CD4-positive, alpha-beta T cell (primary cell): Measurements from ENCODE around the gene LEO1. TPM values are rescaled to one million over a fixed set of nuclear protein-coding genes. Genes with fewer than 3 reads are reported as not detected.

Experiments used
- ATAC-seq: fragments of 200-7000 bp; cut with Tn5 transposase; one replicate; pipeline ENCODE4 v1.10.0; 2022; ENCODE audit warnings: mild to moderate bottlenecking; ENCODE audit not compliant: poor library complexity
- CTCF ChIA-PET: fragments of 350-600 bp; sonication (Branson Sonifier 250); formaldehyde crosslinking; loops from one replicate; lab custom pipeline; 2021; ENCODE audit warnings: antibody characterized with exemption, inconsistent platforms; lab: Charles Lee
- POLR2A ChIA-PET: fragments of 350-600 bp; sonication (Branson Sonifier 250); formaldehyde crosslinking; loops from one replicate; lab custom pipeline; 2021; ENCODE audit warnings: antibody characterized with exemption, inconsistent platforms; lab: Charles Lee
- DNase-seq, 14 experiments: peaks; one replicate each; pipeline ENCODE4 v3.0.0-alpha.2; 2013 to 2020; ENCODE audit warnings: mixed read lengths in 2 of 14
- H3K27ac ChIP-seq, 2 donors: one replicate each; pipeline versions ENCODE4 v1.5.1 to v1.7.0; 2013; ENCODE audit warnings: low read length in 2 of 2, low read depth in 1 of 2, mild to moderate bottlenecking in 1 of 2
- H3K27me3 ChIP-seq, 2 experiments: 1 replicate in 1 of 2; 2 replicates in 1 of 2; pipeline versions ENCODE4 v1.6.1 to v1.7.0; 2013; ENCODE audit warnings: low read length in 2 of 2, control low read depth in 1 of 2, mild to moderate bottlenecking in 1 of 2, moderate library complexity in 1 of 2; ENCODE audit not compliant: insufficient read depth in 2 of 2, control insufficient read depth in 1 of 2
- H3K36me3 ChIP-seq: one replicate; pipeline ENCODE4 v1.6.1; 2013; ENCODE audit warnings: low read length, control low read depth; ENCODE audit not compliant: insufficient read depth
- H3K4me1 ChIP-seq: one replicate; pipeline ENCODE4 v1.6.1; 2013; ENCODE audit warnings: low read length, control low read depth; ENCODE audit not compliant: insufficient read depth
- H3K4me3 ChIP-seq: one replicate; pipeline ENCODE4 v1.5.1; 2013; ENCODE audit warnings: mild to moderate bottlenecking, low read length, moderate library complexity
- H3K9me3 ChIP-seq, 2 experiments: 1 replicate in 1 of 2; 2 replicates in 1 of 2; pipeline versions ENCODE4 v1.6.1 to v1.7.0; 2013; ENCODE audit warnings: low read length in 2 of 2, mild to moderate bottlenecking in 2 of 2, control low read depth in 1 of 2, moderate library complexity in 1 of 2; ENCODE audit not compliant: control insufficient read depth in 1 of 2, insufficient read depth in 1 of 2
- H3K27ac Mint-ChIP-seq: one replicate; pipeline ENCODE4 v1.8.0; 2020; ENCODE audit warnings: mixed read lengths
- H3K27me3 Mint-ChIP-seq: one replicate; pipeline ENCODE4 v1.8.0; 2021; ENCODE audit warnings: mixed read lengths
- H3K36me3 Mint-ChIP-seq: one replicate; pipeline ENCODE4 v1.8.0; 2021; ENCODE audit warnings: low read depth, mixed read lengths
- H3K4me1 Mint-ChIP-seq: one replicate; pipeline ENCODE4 v1.8.0; 2021; ENCODE audit warnings: low read depth, mixed read lengths
- H3K4me3 Mint-ChIP-seq: one replicate; pipeline ENCODE4 v1.8.0; 2020; ENCODE audit warnings: mild to moderate bottlenecking, mixed read lengths
- H3K9me3 Mint-ChIP-seq: one replicate; pipeline ENCODE4 v1.8.0; 2020; ENCODE audit warnings: mixed read lengths
- CTCF ChIP-seq: fragments of 200-600 bp; IDR thresholded peaks from one replicate; pipeline ENCODE4 v1.8.0; 2022; ENCODE audit warnings: antibody characterized with exemption, mild to moderate bottlenecking
- intact Hi-C, 2 experiments: fragments of 100-400 bp; cut with DNase I in 1 of 2; cut with micrococcal nuclease in 1 of 2; formaldehyde crosslinking; loops; one replicate each; pipeline versions ENCODE4 v1.15.1 to v1.9.0; 2023 to 2025; cut with DNase I, micrococcal nuclease
- total RNA-seq, 174 experiments: library from RNA in 2 of 174; stranded (reverse) in 2 of 174; gene quantifications; one replicate each; pipeline ENCODE4 v1.2.3 and lab custom pipeline; 2021 to 2026

The LEO1 gene
- total RNA-seq, 2 experiments from 2014 or later: 6.2 to 6.7 TPM

GRCh38 chr15:51908316-51908715 lies 63.3 kb downstream of the LEO1 start:
- intact Hi-C loops: no loop called here
- no peak for ATAC-seq

DNA sequence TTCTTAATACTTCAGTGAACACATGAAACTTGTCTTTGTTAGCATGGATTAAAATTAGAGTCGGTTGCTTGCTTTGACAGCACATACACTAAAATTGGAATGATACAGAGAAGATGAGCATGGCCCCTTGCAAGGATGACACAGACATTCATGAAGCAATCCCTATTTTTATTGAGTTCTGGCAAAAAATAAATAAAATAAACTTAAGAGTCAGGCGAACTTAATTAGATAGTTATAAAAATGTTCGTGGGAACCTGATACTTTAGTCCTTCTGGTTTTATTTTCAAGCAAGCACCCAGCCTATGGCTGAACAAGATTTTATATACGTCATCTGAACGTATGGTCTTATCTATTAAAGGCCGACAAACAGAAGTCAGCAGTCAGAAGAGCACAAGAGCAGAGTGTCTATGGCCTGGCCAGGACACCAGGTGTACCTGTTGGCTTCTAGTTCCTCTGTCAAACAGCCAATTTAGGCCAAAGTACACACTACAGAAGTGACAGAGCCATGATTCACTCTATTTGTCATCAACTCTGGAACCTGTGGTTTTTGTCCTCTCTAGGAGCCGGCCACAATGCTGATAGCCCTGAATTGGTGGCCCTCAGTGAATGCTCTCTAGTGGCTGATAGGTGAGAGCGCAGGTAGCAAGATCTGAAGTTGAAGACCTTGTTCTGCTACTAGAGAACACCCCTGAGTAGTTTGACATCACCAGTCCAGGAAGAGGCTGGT lies 64.3 kb downstream of the LEO1 start:
- Histone ChIP-seq H3K27me3 (no peaks in the 10 kb centered on the region), H3K36me3 (peaks cover 61% of the 10 kb centered on the region), H3K9me3 (no peaks in the 10 kb centered on the region), H3K4me1 (no peaks in the 10 kb centered on the region), H3K4me3 (no peak overlapping the region), H3K27ac (no peak overlapping the region)
- Mint-ChIP-seq H3K27ac (no peak overlapping the region), H3K4me3 (no peak overlapping the region), H3K9me3 (no peaks in the 10 kb centered on the region), H3K27me3 (no peaks in the 10 kb centered on the region), H3K4me1 (no peaks in the 10 kb centered on the region), H3K36me3 (peaks cover 84% of the 10 kb centered on the region)
- ChIA-PET POLR2A (no interaction called here), CTCF (no interaction called here)
- TF ChIP-seq CTCF: no peak
- intact Hi-C loops: no loop called here
- ATAC-seq: no peak
- no peak for DNase-seq

More at GRCh38 chr15:51908316-51908715, 63.3 kb downstream of the LEO1 start:
- Histone ChIP-seq H3K36me3 (peaks cover 61% of the 10 kb centered on the region), H3K4me1 (no peaks in the 10 kb centered on the region), H3K4me3 (no peak overlapping the region), H3K9me3 (no peaks in the 10 kb centered on the region), H3K27ac (no peak overlapping the region), H3K27me3 (no peaks in the 10 kb centered on the region)
- no peaks in the 10 kb centered on the region for H3K4me1 Mint-ChIP-seq
- H3K4me3 Mint-ChIP-seq: no peak overlapping the region
- no peaks in the 10 kb centered on the region for H3K9me3 Mint-ChIP-seq
- no peak overlapping the region for H3K27ac Mint-ChIP-seq
- TF ChIP-seq CTCF: no peak
- no peak for DNase-seq
- ChIA-PET CTCF (no interaction called here), POLR2A (no interaction called here)
- peaks cover 83% of the 10 kb centered on the region for H3K36me3 Mint-ChIP-seq
- H3K27me3 Mint-ChIP-seq: no peaks in the 10 kb centered on the region

GRCh38 chr15:51904931-51905330 lies 66.6 kb downstream of the LEO1 start:
- DNase-seq: no peak
- ATAC-seq: no peak
- H3K27me3 Mint-ChIP-seq: no peaks in the 10 kb centered on the region
- no peaks in the 10 kb centered on the region for H3K9me3 Mint-ChIP-seq
- H3K27me3 ChIP-seq: no peaks in the 10 kb centered on the region
- no peak for TF ChIP-seq CTCF
- H3K4me1 Mint-ChIP-seq: no peaks in the 10 kb centered on the region
- POLR2A ChIA-PET: interaction anchor here (1.2 kb wide), 1 partner anchor 275 kb away, joined by 3 read pairs; no protein-coding TSS in a partner anchor
- H3K27ac Mint-ChIP-seq: no peak overlapping the region
- intact Hi-C loops: no loop called here
- no peak overlapping the region for H3K4me3 ChIP-seq
- CTCF ChIA-PET: interaction anchor here (1.3 to 1.7 kb wide), 4 partner anchors 10 to 266 kb away, joined by 3 to 6 read pairs (median 4); no protein-coding TSS in a partner anchor
- H3K4me3 Mint-ChIP-seq: no peak overlapping the region
- peaks cover 73% of the 10 kb centered on the region for H3K36me3 ChIP-seq
- H3K36me3 Mint-ChIP-seq: peaks cover 95% of the 10 kb centered on the region
- no peak overlapping the region for H3K27ac ChIP-seq
- H3K4me1 ChIP-seq: no peaks in the 10 kb centered on the region
- H3K9me3 ChIP-seq: no peaks in the 10 kb centered on the region
